HCT116 (cell line): ENCODE data around the gene GCDH.

Experiments used
- CTCF ChIP-seq, 3 experiments: fragments of 200-600 bp in 1 of 3; sonication (generic) in 1 of 3; IDR thresholded peaks in 2 of 3; conservative IDR thresholded peaks in 1 of 3; 2 replicates each; pipeline ENCODE4 v1.5.1; 2012 to 2017; ENCODE audit warnings: low read depth in 2 of 3, low read length in 2 of 3, antibody characterized with exemption in 1 of 3, borderline replicate concordance in 1 of 3, control low read depth in 1 of 3, mild to moderate bottlenecking in 1 of 3, mixed read lengths in 1 of 3, mixed run types in 1 of 3, moderate library complexity in 1 of 3; ENCODE audit not compliant: insufficient read depth in 1 of 3
- EZH2 ChIP-seq: fragments of 200-600 bp; sonication (generic); IDR thresholded peaks from 2 replicates; pipeline ENCODE4 v1.6.1; 2017; ENCODE audit warnings: antibody characterized with exemption, mixed run types
- JUND ChIP-seq: IDR thresholded peaks from 2 replicates; pipeline ENCODE4 v1.6.1; 2012
- POLR2A ChIP-seq: IDR thresholded peaks from 2 replicates; pipeline ENCODE4 v1.7.0; 2011; ENCODE audit warnings: borderline replicate concordance; ENCODE audit not compliant: insufficient read depth, insufficient read length; ENCODE audit errors: extremely low read depth
- POLR2AphosphoS5 ChIP-seq: IDR thresholded peaks from 2 replicates; pipeline ENCODE4 v1.6.1; 2011; ENCODE audit warnings: mild to moderate bottlenecking, low read depth, low read length, moderate library complexity
- REST ChIP-seq: IDR thresholded peaks from 2 replicates; pipeline ENCODE4 v1.6.1; 2012; ENCODE audit warnings: low read depth
- SP1 ChIP-seq: IDR thresholded peaks from 2 replicates; pipeline ENCODE4 v1.6.1; 2012; ENCODE audit warnings: low read depth
- SRF ChIP-seq: IDR thresholded peaks from 2 replicates; pipeline ENCODE4 v1.6.1; 2012; ENCODE audit warnings: low read depth
- TCF7L2 ChIP-seq: IDR thresholded peaks from 2 replicates; pipeline ENCODE4 v1.7.0; 2011; ENCODE audit warnings: borderline replicate concordance, inconsistent platforms; ENCODE audit not compliant: insufficient read depth, insufficient read length; ENCODE audit errors: extremely low read depth
- YY1 ChIP-seq: IDR thresholded peaks from 2 replicates; pipeline ENCODE4 v1.6.1; 2011; ENCODE audit warnings: low read length, low read depth, moderate library complexity, mild to moderate bottlenecking; ENCODE audit not compliant: insufficient replicate concordance; ENCODE audit errors: extremely low read depth
- ZFX ChIP-seq: fragments of 450-650 bp; IDR thresholded peaks from 2 replicates; pipeline ENCODE4 v1.6.1; 2017
- ZNF274 ChIP-seq: fragments of 200-500 bp; sonication (Bioruptor generic); IDR thresholded peaks from 2 replicates; pipeline ENCODE4 v1.6.1; 2014; ENCODE audit warnings: mild to moderate bottlenecking, low read depth, low read length, inconsistent platforms

- TF ChIP-seq REST (no peak), CTCF (IDR thresholded peaks at IDR 0.05 in 2 of 3, conservative IDR thresholded peaks at IDR 0.05 in 1 of 3; ENCODE audit: borderline replicate concordance in 1 of 3, insufficient read depth in 1 of 3, low read depth in 2 of 3, low read length in 2 of 3) (no peak), YY1 (no peak), TCF7L2 (no peak), SP1 (no peak), JUND (no peak), ZFX (peak; percentile 65; the same call in 1 of the 2 replicates), POLR2AphosphoS5 (no peak; the same call in 1 of the 2 replicates), POLR2A (peak; percentile 56), SRF (no peak), EZH2 (no peak), ZNF274 (no peak)
Measured at GRCh38 chr19:12946092-12946721, 55.2 kb downstream of the GCDH start.
